OCI-M2 (cell line): Measurements from ENCODE around the gene SART3.
A peak's percentile ranks its signal among the peaks of the same experiment; 100 is the strongest.

Source experiments
- DNase-seq: peaks from one replicate; lab custom pipeline; 2025; ENCODE audit not compliant: unreplicated experiment; lab: John Stamatoyannopoulos, UW

The SART3 gene

GRCh38 chr12:108526482-108527165 is 34.3 kb downstream of the SART3 start:
- DNase-seq: no peak

- no peak for DNase-seq
Measured at GRCh38 chr12:108525681-108526080, 35.3 kb downstream of the SART3 start.

GRCh38 chr12:108523365-108523764 is 37.6 kb downstream of the SART3 start:
- DNase-seq: no peak

- DNase-seq: no peak
Measured at GRCh38 chr12:108519558-108519957, 41.4 kb downstream of the SART3 start.

- no peak for DNase-seq
Measured at GRCh38 chr12:108518716-108519496, 42.1 kb downstream of the SART3 start.

- DNase-seq: no peak
Measured at GRCh38 chr12:108518101-108518715, 42.8 kb downstream of the SART3 start.

GRCh38 chr12:108517288-108518100 is 43.5 kb downstream of the SART3 start:
- no peak for DNase-seq

- DNase-seq: no peak
Measured at GRCh38 chr12:108516511-108517275, 44.3 kb downstream of the SART3 start.

- no peak for DNase-seq
Measured at GRCh38 chr12:108515916-108516315, 45.1 kb downstream of the SART3 start.

GRCh38 chr12:108514973-108515814 is 45.8 kb downstream of the SART3 start, which contains the start of gene FICD:
TSS of gene FICD (plus strand) at chr12:108515277. CDS start at chr12:108516973, 1,696 bp downstream.
- peak; percentile 68 for DNase-seq

- DNase-seq: no peak
Measured at GRCh38 chr12:108514468-108514972, 46.5 kb downstream of the SART3 start.

GRCh38 chr12:108511633-108512540 is 49.1 kb downstream of the SART3 start:
- peak; percentile 26 for DNase-seq

- no peak for DNase-seq
Measured at GRCh38 chr12:108510836-108511235, 50.1 kb downstream of the SART3 start.

GRCh38 chr12:108509806-108510205 is 51.2 kb downstream of the SART3 start:
- DNase-seq: no peak

- no peak for DNase-seq
Measured at GRCh38 chr12:108507971-108508642, 52.9 kb downstream of the SART3 start.

- no peak for DNase-seq
Measured at GRCh38 chr12:108505129-108505528, 55.8 kb downstream of the SART3 start.

GRCh38 chr12:108502922-108503321 is 58.1 kb downstream of the SART3 start:
- DNase-seq: no peak

- no peak for DNase-seq
Measured at GRCh38 chr12:108498136-108498535, 62.8 kb downstream of the SART3 start.
